Endothelial cell of umbilical vein (primary cell): Measurements from ENCODE around the gene RRM2.

Source experiments
- EZH2 ChIP-seq: IDR thresholded peaks from 2 replicates; pipeline ENCODE4 v1.6.1; 2012; ENCODE audit warnings: borderline replicate concordance, low read depth, mild to moderate bottlenecking, moderate library complexity, low read length, inconsistent platforms; ENCODE audit not compliant: severe bottlenecking
- FOS ChIP-seq: IDR thresholded peaks from 2 replicates; pipeline ENCODE4 v1.6.1; 2011; ENCODE audit warnings: mild to moderate bottlenecking, low read length, moderate library complexity, borderline replicate concordance; ENCODE audit not compliant: insufficient read depth
- GATA2 ChIP-seq: IDR thresholded peaks from 2 replicates; pipeline ENCODE4 v1.7.0; 2011; ENCODE audit warnings: low read depth, mild to moderate bottlenecking, moderate library complexity, mixed read lengths, low read length; ENCODE audit not compliant: insufficient read length, insufficient read depth
- JUN ChIP-seq: IDR thresholded peaks from 2 replicates; pipeline ENCODE4 v1.6.1; 2011; ENCODE audit warnings: borderline replicate concordance, low read depth; ENCODE audit not compliant: insufficient read length, insufficient read depth
- MYC ChIP-seq: IDR thresholded peaks from one replicate; pipeline ENCODE4 v1.6.1; 2011; ENCODE audit warnings: mild to moderate bottlenecking, low read depth, low read length
- POLR2A ChIP-seq: IDR thresholded peaks from 2 replicates; pipeline ENCODE4 v1.6.1; 2012; ENCODE audit warnings: low read depth, mild to moderate bottlenecking, control low read depth, low read length
- POLR2AphosphoS5 ChIP-seq: IDR thresholded peaks from 2 replicates; pipeline ENCODE4 v1.6.1; 2012; ENCODE audit warnings: low read depth, mild to moderate bottlenecking, control low read depth, low read length, moderate library complexity; ENCODE audit not compliant: insufficient read depth
- TF ChIP-seq, protein P1 (sequence below), 2 donors: IDR thresholded peaks; 1 replicate in 1 of 2; 2 replicates in 1 of 2; pipeline ENCODE4 v1.5.1; 2011; ENCODE audit warnings: low read length in 2 of 2, mild to moderate bottlenecking in 2 of 2, moderate library complexity in 2 of 2, control low read depth in 1 of 2, inconsistent platforms in 1 of 2, low read depth in 1 of 2; ENCODE audit not compliant: insufficient read depth in 1 of 2; ENCODE audit errors: extremely low read depth in 1 of 2
- TF ChIP-seq, protein P2 (sequence below): IDR thresholded peaks from 2 replicates; pipeline ENCODE4 v1.6.1; 2011; ENCODE audit not compliant: insufficient read depth, insufficient read length

DNA sequence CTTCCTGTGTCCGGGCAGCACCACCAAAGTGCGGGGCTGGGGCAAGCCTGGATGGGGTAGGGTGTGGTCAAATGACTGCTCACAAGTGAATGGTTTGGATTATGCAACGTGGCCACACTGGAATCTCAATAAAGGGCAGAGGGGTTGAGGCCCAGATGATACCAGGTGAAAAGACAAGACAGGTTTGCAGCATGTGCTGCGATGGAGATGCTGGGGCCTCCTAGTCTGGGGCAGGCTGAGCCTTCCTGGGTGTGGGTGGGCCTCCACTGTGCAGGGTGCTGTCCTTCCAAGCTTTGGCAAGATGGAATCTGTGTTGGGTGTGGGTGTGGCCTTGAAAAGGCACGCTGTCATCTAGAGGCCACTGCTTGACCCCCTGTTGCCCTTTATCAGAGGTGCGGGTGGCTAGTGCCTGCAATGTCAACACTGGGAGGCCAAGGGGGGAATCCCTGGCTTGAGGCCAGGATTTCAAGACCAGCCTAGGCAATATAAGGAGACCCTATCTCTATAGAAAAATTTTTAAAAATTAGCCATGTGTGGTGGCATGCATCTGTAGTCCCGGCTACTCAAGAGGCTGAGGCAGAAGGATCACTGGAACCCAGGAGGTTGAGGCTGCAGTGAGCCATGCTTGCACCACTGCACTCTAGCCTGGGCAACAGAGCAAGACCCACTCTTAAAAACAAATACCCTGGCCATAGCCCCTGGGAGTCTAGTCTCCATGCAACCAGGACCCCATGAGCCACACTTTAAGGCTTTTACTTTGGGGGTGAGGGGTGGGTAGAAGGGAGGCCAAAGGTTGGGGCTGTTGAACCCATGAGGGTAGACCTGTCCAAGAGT is 13.8 kb downstream of the RRM2 start:
- TF ChIP-seq, protein P1, sequence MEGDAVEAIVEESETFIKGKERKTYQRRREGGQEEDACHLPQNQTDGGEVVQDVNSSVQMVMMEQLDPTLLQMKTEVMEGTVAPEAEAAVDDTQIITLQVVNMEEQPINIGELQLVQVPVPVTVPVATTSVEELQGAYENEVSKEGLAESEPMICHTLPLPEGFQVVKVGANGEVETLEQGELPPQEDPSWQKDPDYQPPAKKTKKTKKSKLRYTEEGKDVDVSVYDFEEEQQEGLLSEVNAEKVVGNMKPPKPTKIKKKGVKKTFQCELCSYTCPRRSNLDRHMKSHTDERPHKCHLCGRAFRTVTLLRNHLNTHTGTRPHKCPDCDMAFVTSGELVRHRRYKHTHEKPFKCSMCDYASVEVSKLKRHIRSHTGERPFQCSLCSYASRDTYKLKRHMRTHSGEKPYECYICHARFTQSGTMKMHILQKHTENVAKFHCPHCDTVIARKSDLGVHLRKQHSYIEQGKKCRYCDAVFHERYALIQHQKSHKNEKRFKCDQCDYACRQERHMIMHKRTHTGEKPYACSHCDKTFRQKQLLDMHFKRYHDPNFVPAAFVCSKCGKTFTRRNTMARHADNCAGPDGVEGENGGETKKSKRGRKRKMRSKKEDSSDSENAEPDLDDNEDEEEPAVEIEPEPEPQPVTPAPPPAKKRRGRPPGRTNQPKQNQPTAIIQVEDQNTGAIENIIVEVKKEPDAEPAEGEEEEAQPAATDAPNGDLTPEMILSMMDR (IDR thresholded peaks at IDR 0.05; ENCODE audit: extremely low read depth in 1 of 2, insufficient read depth in 1 of 2, low read depth in 1 of 2, low read length in 2 of 2), result no peak
- TF ChIP-seq JUN, result no peak
- TF ChIP-seq EZH2, result no peak
- TF ChIP-seq POLR2AphosphoS5, result peak; percentile 10
- TF ChIP-seq, protein P2, sequence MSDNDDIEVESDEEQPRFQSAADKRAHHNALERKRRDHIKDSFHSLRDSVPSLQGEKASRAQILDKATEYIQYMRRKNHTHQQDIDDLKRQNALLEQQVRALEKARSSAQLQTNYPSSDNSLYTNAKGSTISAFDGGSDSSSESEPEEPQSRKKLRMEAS, result no peak
- no peak for TF ChIP-seq POLR2A
- no peak for TF ChIP-seq FOS
- no peak for TF ChIP-seq GATA2
- TF ChIP-seq MYC, result no peak
